GM21447 (cell line): ENCODE results near the gene ASAP2.
"Not testable (repeated sequence)": the region's sequence is repeated elsewhere in the genome, so short reads cannot be mapped to it uniquely, and the experiment has no call there.

ENCODE experiments used
- ATAC-seq: cut with Tn5 transposase; IDR thresholded peaks from one replicate; pipeline ENCODE4 v1.9.1; 2021; ENCODE audit not compliant: unreplicated experiment

The ASAP2 gene

DNA sequence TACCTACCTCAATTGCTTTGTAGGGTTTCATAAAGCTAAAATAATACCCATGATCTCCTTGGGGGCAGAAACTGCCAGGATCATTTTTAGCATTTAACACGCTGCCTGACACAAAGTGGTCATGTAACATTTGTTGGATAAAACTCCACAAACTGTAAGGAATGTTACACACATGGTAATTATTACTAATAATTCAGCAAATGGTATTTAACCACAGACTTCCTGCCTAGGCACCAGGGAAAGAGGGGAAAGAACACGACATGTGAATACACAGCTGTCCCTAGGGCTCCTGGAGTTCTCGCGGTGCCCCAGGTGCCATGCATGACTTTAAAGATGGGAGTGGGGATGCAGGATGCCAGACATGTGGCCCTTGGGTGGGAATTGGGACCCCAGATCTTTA is 43.5 kb downstream of the ASAP2 start:
- ATAC-seq = no peak

DNA sequence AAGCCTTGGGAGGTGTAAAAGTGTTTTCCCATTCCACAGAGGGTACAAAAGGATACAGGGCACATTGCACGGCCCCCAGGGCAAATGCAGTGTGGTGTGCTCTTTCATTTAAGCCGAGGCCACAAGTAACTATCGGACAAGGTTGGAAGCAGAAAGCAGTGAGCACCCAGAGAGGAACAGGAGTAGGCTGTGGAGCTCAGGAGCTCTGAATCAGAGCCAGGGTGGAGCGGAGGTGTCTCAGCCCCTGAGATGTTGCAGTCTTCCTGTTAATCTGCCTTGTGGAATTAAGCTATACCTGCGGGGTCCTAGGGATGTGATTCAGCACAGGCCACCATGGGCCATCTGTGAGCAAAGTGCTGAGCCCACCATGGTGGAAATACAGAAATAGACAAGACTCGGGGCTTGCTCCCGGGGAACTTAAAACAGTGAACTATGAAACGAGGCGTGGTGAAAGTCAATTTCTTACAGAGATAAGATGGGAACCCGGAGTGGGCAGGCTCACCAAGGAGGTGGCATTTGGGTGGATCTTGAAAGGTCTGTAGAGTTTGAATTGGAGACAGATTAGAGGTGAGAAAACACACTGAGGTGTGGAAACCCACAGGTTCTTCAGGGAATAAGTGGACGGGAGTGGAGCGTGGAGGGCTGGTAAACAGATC is 44.0 kb downstream of the ASAP2 start:
- ATAC-seq = no peak

DNA sequence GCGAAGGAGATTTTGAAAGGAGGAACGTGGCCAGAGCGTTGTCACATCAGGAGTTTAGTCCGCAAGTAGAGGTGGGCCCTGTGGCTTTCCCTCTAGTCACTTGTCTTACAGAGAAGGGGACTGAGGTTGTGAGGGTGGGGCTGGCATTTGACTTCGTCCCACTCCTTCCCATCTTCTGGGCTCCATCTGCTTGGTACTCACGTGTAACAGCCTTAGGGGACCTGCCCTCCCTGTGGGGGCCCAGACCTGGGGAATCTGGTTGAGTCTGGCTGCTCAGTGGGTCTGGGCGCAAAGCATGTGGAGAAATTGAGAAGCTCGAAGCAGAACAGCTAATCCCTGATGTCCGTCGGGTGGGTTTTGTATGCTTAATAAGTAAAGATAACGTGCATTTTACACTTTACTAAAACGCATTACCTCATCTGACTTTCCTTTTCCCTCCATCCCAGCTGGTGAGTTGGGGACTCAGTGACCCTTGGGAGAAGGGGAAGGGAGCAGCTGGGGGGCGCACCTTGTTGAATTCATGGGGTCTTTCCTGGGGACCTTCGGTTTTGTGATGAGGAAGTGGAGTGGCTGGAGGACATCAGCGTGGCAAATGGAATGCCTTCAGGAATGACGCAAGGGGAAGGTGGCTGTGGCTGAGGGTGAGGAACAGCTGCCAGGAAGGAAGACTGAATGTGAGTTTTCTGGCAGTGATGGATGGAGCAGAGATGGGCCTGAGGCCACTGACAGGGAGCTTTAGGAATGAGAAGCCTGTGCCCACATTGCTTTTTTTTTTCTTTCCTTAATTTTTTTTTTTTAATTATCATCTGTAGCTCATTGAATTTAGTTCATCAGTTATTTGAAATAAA is 44.8 kb downstream of the ASAP2 start:
- ATAC-seq = no peak

DNA sequence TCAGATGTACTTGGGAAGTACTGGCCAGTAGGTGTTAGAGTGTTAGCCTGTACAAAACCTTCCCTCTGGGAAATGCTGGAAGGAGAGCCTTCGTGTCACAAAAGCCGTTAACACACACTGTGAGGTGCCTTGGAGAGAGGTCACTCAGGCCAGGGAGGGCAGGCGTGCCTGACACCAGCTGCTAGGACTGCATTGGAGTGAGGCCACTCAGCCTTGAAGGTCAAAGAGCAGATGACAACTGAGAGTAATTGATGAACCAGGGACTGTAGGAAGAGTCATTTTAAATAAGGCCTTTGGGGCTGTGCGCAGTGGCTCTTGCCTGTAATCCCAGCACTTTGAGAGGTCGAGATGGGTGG is 45.4 kb downstream of the ASAP2 start:
- ATAC-seq = no peak

DNA sequence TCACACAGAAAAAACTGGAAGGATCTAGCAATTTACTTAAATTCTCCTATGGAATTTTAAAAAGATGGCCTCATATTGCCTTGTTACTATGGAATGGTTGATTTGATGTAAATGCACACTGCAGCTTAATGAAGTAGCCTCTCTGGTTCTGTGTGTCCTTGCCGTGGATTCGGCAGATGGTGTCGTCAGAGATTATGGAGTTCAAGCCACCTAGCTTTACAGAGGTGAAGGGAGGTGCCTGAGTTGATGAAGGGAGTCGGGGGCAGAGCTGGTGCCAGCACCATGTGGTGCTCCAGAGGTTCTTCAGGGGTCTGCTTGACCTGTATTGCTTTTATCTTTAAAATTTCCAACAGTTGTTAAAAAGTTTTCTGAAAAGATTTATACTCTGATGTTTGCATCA is 48.8 kb downstream of the ASAP2 start:
- ATAC-seq = no peak

DNA sequence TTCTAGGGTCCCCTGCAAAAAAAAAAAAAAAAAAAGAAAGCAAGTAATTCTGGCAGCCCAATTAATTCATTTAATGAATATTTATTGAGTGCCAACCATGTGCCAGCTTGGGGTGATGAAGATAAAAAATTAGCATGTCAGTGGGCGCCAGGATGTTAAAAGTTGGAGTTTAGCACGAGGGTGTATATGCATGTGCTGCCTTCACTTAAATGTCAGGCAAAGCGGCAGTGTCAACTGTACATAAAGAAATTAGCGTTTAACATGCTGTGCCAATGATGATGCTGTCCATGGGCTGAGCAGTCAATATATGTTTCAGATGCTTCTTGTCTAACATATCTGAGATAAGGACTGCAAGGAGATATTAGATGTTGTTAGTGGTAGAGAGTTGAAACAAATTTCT is 49.5 kb downstream of the ASAP2 start:
- ATAC-seq = no peak

DNA sequence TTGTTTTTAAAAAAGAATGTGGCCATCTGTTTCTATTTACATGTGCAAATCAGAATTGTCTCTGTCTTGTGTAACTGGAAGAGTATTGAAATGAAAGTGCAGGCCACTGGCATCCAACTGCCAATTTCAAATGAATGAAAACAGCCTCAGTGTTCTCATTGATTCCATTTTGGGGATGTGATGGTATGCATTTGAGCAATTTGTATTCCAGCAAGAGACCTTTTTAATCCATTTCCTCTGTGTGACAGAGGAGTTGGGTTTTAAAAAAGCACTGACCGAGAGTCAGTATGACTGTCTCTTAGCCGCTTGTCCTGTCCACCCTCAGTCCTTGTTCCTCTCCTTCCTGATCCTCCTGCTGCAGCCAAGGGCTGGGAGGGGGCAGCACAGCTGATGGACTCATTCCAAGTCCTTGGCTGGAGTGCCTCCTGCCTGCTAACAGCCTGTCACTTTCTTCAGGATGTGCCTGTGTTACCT is 50.0 kb downstream of the ASAP2 start:
- no peak for ATAC-seq

DNA sequence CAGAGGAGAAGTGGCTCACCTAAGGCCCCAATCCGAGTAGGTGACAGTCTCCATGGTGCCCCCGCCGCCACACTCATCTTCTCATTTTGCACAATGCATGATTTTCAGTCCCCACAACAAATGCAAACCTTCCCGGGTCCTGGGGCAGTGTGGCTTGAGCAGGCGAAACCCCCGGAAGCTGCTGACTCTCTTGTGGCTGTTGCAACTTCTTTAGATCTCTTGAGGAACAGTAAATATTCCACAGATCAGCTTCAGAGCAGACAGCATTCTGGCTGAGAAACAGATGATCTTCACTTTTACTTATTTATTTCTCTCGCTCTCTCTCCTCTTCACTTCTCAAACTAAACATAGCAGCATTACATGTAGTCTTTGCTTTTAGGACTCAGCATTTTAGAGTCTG is 51.9 kb downstream of the ASAP2 start:
- ATAC-seq = no peak

DNA sequence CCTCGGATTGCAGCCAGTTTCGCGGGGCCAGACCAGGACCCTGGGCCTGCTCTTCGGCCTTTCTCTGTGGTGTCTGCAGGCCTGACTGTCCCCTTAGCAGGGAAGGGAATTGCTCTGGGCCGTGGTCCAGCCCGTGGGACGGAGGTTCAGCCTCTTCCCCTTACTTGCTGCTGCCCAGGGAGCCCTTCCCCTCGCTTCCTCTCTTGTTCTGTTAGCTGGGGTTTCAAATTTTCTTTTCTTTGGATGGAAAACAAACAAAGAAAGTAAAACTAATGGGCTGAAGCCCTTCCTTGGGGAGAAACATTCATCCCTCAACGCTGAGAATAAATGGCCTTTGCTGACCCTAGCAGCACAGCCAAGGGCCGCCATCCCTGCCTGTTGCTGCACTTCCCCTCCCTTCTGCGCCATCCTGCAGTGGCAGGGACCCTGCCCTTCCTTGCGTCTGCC is 52.4 kb downstream of the ASAP2 start:
- no peak for ATAC-seq

DNA sequence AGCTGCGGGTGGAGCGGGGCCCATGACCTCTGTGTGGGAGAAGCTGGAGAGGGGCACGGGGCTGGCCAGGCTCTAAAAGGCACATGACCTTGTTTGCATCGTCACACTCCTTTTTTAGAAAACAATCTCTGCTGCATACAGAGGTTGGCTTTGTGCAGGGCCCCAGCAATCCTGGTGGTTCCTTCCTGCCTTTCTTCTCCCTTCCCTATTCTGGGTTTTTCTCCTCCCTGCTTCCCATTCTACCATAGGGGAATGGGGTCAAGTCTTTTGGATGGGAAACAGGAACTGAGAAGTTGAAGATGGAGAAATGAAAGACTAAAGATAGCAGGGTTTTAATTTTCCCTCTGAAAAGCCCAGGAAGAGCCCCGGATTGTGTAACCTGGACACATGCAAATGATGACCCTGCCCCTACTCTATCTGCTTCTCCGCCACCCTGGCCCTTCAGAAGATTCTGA is 53.9 kb downstream of the ASAP2 start:
- no peak for ATAC-seq

DNA sequence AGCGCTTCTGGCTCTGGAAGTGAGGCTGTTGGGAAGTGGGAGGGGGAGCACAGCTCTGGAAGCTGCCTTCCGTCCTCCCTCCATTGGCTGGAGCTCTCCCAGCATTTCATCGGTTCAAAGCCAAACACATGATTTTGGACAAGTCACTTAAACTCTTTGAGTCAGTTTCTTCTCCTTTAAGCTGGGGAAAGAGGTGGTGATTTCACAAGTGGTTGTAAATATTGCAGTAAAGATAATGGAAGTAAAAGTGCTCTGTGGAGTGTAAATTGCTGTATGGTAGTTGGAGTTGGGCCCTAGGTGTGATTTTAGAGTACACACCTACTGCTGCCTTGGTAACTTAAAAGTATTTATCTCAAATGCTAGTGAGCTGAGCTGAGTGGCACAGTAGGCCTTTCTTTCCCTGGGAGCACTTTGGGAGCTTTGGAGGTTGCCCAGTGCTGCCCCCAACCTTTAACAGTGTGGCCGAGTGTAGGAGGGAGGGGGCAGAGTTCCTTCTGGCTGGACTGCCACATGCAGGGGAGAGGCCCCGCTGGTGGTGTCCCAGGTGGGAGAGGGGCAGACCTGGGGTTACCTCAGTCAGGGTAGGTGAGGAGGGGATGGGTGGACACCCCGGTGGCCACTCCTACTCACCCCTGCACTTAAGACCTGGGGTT is 54.7 kb downstream of the ASAP2 start:
- ATAC-seq = no peak

DNA sequence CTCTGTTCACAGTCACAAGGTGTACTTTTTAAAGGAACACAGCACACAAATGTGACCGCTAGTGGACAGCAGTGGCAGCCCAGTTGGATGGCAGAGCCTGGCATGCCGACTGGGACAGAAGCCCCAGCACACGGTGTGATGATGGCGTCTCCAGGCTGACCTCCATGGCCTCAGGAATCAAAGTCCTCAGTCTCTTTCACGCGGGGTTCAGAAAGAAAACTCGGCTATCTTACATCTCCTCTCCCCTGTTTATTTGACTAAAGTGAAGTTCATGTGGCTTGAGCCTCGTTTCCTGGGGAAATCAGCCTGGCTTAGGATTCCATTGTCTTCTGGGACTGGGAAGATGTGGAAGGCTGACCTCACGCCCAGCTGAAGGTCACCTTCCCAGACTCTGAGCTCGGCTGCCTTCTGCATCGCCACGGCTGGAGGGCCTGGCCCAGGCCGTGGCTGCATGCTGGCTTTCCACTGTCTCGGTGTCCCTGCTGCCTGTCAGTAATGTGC is 56.1 kb downstream of the ASAP2 start:
- no peak for ATAC-seq

DNA sequence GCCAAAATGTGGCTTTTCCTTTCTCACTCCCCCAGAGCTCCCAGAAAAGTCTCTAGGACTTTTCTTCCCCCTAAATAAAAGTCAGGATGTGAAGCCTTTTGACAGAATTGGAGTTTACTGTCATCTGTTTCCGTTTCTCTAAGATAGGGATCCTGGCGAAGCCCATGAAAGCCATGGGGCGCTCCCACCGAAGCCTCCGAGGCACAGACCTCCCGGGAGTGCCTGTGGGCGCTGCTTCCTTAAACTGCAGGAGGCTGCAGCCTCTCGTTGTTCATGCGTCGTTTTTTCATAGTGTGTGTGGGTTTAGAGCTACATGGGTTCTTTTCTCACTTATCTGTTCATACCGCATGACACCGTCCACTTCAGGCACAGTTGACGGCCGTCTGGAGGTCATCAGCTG is 56.8 kb downstream of the ASAP2 start:
- no peak for ATAC-seq

DNA sequence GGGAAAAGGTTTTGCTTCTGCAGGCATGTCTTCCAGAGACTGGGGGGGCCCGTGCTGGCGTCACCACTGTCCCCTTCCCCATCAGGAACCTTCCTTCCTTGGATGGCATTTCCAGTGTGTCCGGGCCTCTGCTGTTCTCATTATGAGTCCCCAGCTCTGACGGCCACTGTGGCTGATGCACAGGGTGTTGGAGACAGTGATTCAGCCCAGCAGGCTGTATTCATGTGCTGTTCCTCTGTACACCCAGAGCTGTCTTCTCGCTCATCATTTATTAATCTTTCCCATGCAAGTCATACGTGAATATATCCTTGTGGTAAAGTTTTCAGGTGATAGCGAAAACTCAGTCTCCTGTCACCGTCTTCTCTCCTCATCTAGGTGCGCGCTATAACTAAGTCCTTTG is 57.7 kb downstream of the ASAP2 start:
- ATAC-seq = no peak

DNA sequence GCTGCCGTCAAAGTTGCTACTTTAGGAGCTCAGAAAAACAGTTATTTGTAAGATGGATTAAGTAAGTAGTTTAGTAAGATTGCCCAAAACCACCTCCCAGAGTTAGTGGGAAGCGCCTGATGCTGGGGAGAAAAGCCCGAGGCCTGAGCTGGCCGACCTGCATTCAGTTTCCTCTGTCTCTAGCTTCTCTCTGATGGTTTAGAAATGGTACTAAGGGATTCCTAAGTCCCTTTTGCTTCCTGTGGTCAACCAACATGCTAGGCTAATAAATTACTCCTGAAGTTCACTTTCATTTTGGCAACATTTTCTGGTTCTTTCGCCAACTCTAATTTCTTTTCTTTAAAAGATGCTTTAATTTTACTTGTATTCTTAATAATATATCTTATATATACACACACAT is 60.1 kb downstream of the ASAP2 start:
- ATAC-seq = no peak

DNA sequence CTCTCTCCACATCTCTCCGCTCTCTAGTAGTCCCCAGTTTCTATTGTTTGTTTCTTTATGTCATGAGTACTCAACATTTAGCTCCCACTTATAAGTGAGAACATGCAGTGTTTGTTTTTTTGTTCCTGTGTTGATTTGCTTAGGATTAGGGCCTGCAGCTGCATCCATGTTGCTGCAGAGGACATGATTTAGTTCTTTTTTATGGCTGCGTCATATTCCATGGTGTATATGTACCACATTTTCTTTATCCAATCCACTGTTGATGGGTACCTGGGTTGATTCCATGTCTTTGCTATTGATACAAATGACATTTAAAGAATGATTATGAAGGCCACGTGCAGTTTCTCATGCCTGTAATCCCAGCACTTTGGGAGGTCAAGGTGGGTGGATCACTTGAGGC is 60.7 kb downstream of the ASAP2 start:
- ATAC-seq = not testable (repeated sequence)

DNA sequence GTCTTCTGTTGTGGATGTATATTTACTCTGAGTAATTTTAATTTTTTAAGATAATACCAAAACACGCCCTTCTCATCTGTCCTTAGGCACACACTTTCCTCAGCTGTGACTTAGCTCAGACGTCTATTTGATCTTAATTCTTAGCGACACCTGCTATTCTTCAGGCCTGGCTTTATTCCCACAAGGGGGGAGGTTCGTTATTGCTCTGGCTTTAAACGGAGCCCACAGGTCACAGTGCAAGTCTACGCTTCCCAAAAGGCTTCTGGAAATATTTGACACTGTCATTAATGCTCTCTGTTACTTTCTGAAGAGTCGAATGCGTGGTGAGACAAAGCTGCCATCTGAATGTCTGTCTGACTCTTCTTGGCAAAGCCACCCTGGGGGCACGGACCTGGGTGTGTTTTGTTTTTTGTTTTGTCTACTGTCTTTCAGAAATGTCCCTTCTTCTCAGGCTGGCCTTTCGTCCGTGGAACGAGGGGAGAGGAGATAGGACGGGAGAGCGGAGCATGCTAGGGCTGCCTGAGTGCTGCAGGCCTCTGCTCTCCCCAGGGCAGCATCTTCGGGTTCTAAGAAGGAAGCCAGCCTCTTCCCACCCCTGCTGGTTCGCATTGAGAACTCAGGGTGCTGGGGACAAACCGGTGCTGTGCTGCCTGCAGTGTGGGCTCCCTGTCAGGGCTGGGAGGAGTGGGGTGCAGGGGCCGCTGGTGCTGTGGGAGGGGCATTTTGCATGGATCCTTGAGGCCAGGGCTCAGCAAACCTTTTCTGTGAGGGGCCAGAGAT is 61.9 kb downstream of the ASAP2 start:
- ATAC-seq = no peak

DNA sequence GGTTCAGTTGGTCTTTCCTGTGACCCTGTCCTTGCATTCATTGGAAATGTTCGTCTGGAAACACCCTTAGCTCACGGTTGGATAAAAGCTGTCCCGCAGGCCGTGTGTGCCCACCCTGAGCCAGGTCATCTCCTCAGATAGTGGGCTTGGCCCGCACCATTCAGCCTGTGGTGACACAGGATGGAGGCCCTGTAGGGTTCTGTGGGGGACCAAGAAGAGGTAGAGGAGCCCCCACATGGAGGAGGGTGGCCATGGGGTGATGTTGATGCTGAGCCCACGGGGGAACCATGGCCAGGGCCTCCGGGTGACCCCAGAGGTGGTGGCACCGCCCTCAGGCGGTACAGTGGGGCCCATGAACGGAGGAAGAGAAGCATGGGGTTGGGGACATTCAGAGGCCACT is 62.7 kb downstream of the ASAP2 start:
- ATAC-seq = no peak

DNA sequence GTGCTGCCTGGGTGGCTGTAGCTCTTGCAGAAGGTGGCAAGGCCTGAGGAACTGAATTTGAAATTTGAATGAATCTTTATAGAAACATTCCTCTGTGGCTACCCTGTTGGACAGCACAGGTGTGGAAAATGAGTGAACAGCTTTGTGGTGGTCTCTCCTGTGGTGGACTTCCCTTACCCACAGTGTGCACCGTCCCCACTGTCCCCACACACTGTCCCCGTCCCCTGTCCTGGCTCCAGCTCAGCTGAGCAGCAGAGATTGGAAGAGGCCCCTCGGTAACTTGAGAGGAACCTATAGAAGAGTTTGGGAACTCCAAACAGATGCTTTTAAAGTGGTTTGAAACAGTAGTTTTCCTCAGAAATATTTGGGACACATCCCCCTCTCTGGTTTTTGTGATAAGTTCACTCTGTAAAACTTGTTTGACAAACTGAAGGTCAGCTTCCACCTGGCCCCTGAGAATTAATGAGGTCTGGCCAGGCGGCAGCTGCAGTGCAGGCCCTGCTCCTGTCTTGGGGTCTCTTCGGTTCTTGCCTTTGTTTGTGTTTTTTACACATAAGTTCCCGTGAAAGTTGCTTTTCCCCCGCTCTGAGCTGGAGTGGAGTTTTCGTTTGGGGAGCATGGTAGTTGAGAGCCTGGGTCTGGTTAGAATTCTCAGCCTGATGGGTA is 63.2 kb downstream of the ASAP2 start:
- ATAC-seq = no peak

DNA sequence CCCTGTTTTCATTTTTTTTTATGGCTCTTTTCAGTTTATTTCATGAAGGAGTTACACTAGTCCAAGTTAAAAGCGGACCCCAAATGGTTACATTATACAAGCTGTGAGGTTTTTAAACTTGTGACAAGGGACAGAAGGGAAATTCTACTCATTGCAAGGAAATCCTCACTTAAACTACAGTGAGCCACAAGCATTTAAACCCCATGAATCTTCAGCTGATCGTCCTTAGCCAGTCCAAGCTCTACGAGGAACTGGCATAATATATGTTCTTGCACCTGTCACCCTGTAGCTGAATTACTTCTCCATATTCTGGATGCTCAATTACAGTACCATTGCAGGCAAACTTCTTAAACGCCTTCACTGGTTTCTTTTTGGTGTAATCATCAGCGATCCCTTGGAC is 64.5 kb downstream of the ASAP2 start:
- ATAC-seq = no peak
